ENCODE measurements around the gene DUSP5. TPM values are rescaled to one million over a fixed set of nuclear protein-coding genes. Genes with fewer than 3 reads are reported as not detected.

Gene DUSP5
- total and polyA plus RNA-seq, 9 donors: 2.5 to 21.6 (median 6.2) TPM

- no peak for DNase-seq
- Histone ChIP-seq H3K27ac (no peak overlapping the region), H3K9me3 (no peaks in the 10 kb centered on the region), H3K27me3 (no peaks in the 10 kb centered on the region), H3K4me3 (no peak overlapping the region), H3K4me1 (ENCODE audit: insufficient read depth) (peaks cover 1% of the 10 kb centered on the region), H3K36me3 (no peaks in the 10 kb centered on the region)
- WGBS, 3 donors: 25 to 42% (median 30%) methylated on average over 3 of the region's 3 CpGs
- intact Hi-C loops (cut with DNase I): no loop called here
- no peak for TF ChIP-seq CTCF (IDR thresholded peaks at IDR 0.05)
- no peak for TF ChIP-seq POLR2A (IDR thresholded peaks at IDR 0.05)
- no peak for TF ChIP-seq EP300 (IDR thresholded peaks at IDR 0.05)
Observed at GRCh38 chr10:110456523-110457091, 41.1 kb upstream of the DUSP5 start.

- Histone ChIP-seq H3K36me3 (no peaks in the 10 kb centered on the region), H3K9me3 (no peaks in the 10 kb centered on the region), H3K27ac (no peak overlapping the region), H3K4me1 (ENCODE audit: insufficient read depth) (no peaks in the 10 kb centered on the region), H3K4me3 (no peak overlapping the region), H3K27me3 (no peaks in the 10 kb centered on the region)
- no peak for DNase-seq
- WGBS, 3 donors: 85 to 96% (median 90%) methylated on average over 9 of the region's 9 CpGs
- no peak for TF ChIP-seq CTCF (IDR thresholded peaks at IDR 0.05)
- TF ChIP-seq POLR2A (IDR thresholded peaks at IDR 0.05): no peak
- TF ChIP-seq EP300 (IDR thresholded peaks at IDR 0.05): no peak
- intact Hi-C loops (cut with DNase I): no loop called here
Observed at GRCh38 chr10:110457851-110458250, 39.9 kb upstream of the DUSP5 start.

DNA sequence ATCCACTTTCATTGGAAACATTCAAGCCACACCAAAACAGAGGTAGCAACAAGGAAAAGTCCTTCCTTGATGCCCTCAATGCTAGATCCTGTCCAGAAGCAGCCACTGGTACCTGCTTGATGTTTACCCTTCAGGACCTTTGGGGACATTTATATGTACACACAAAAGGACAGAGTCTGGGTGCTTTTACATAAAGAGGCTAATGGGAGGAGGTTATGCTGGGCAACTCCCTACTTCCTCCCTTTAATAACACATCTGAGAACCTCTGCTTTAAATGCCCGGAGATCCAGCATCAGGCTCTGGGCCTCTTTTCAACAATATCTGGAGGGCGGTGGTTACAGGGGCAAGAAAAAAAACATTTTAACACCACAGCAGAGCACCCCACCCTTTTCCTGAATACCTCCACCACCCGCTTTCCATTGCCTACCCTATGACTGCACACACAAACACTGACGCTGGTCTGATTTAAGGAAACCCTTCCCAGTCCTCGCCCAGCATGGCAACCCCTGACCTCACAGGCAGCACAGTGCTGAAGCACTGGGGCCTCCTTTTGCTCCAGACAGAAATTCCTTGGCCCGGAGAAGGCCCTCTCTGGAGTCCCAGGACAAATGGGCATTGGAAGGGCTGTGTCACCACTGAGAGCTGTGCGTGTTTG is 39.3 kb upstream of the DUSP5 start:
- no peaks in the 10 kb centered on the region for H3K9me3 ChIP-seq
- DNase-seq: no peak
- H3K4me3 ChIP-seq: no peak overlapping the region
- H3K27ac ChIP-seq: no peak overlapping the region
- intact Hi-C loops (cut with DNase I): no loop called here
- H3K4me1 ChIP-seq (ENCODE audit: insufficient read depth): no peaks in the 10 kb centered on the region
- no peaks in the 10 kb centered on the region for H3K36me3 ChIP-seq
- 77 to 87% (median 81%) methylated on average over 7 of the region's 7 CpGs for WGBS, 3 donors
- H3K27me3 ChIP-seq: no peaks in the 10 kb centered on the region
- TF ChIP-seq EP300 (IDR thresholded peaks at IDR 0.05) (no peak), CTCF (IDR thresholded peaks at IDR 0.05) (no peak)

DNA sequence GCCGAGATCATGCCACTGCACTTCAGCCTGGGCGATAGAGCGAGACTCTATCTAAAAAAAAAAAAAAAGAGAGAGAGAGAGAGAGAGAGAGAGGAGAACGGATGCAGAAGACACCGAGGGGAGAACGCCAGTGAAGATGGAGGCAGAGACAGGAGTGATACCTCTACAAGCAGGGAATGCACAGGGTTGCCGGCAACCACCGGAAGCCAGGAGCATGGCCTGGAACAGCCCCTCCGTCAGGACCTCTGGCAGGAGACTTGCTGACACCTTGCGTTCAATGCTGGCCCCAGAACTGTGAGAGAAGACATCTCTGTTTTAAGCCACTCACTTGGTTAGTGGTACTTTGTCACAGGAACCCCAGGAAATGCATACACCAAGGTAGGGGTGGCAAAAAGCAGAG is 38.1 kb upstream of the DUSP5 start:
- H3K27ac ChIP-seq: no peak overlapping the region
- H3K36me3 ChIP-seq: no peaks in the 10 kb centered on the region
- no peaks in the 10 kb centered on the region for H3K27me3 ChIP-seq
- TF ChIP-seq CTCF (IDR thresholded peaks at IDR 0.05): no peak
- no peak for TF ChIP-seq POLR2A (IDR thresholded peaks at IDR 0.05)
- TF ChIP-seq EP300 (IDR thresholded peaks at IDR 0.05): no peak
- intact Hi-C loops (cut with DNase I): no loop called here
- 89 to 97% (median 97%) methylated on average over 10 of the region's 10 CpGs for WGBS, 3 donors
- no peak overlapping the region for H3K4me3 ChIP-seq
- H3K9me3 ChIP-seq: no peaks in the 10 kb centered on the region
- no peak for DNase-seq
- no peaks in the 10 kb centered on the region for H3K4me1 ChIP-seq (ENCODE audit: insufficient read depth)
